Stimulated activated CD8-positive, alpha-beta memory T cell treated with anti-CD3 and anti-CD28 coated beads, Interleukin-4, amount 100 ng/mL, for 48 hours (primary cell): ENCODE results near the gene TENT5A.
"Not testable (repeated sequence)": the region's sequence is repeated elsewhere in the genome, so short reads cannot be mapped to it uniquely, and the experiment has no call there.

Experiments used
- DNase-seq: peaks from one replicate; pipeline ENCODE4 v3.0.0-alpha.2; 2020

TENT5A gene

GRCh38 chr6:81752084-81752920 is at the start of gene TENT5A:
Gene TENT5A (minus strand): TSS chr6:81752681. CDS start chr6:81752141, 540 bp downstream.
- peak; percentile 82 for DNase-seq

GRCh38 chr6:81801489-81801888 is 49.0 kb upstream of the TENT5A start:
- no peak for DNase-seq

GRCh38 chr6:81800666-81801065 is 48.2 kb upstream of the TENT5A start:
- DNase-seq = no peak

GRCh38 chr6:81799323-81799722 is 46.8 kb upstream of the TENT5A start:
- no peak for DNase-seq

- no peak for DNase-seq
Observed at GRCh38 chr6:81797591-81797990, 45.1 kb upstream of the TENT5A start.

- DNase-seq = no peak
Observed at GRCh38 chr6:81795890-81796289, 43.4 kb upstream of the TENT5A start.

- DNase-seq = no peak
Observed at GRCh38 chr6:81793821-81794475, 41.5 kb upstream of the TENT5A start.

- DNase-seq = no peak
Observed at GRCh38 chr6:81792826-81793225, 40.3 kb upstream of the TENT5A start.

- no peak for DNase-seq
Observed at GRCh38 chr6:81791756-81792155, 39.3 kb upstream of the TENT5A start.

GRCh38 chr6:81790034-81790433 is 37.6 kb upstream of the TENT5A start:
- no peak for DNase-seq

- DNase-seq = no peak
Observed at GRCh38 chr6:81789291-81789690, 36.8 kb upstream of the TENT5A start.

GRCh38 chr6:81788748-81789147 is 36.3 kb upstream of the TENT5A start:
- DNase-seq = no peak

- no peak for DNase-seq
Observed at GRCh38 chr6:81787313-81788068, 35.0 kb upstream of the TENT5A start.

GRCh38 chr6:81786150-81786549 is 33.7 kb upstream of the TENT5A start:
- no peak for DNase-seq

GRCh38 chr6:81785377-81785776 is 32.9 kb upstream of the TENT5A start:
- DNase-seq = no peak

GRCh38 chr6:81783893-81784292 is 31.4 kb upstream of the TENT5A start:
- DNase-seq = no peak

GRCh38 chr6:81781624-81782023 is 29.1 kb upstream of the TENT5A start:
- DNase-seq = no peak

GRCh38 chr6:81777586-81778268 is 25.2 kb upstream of the TENT5A start:
- no peak for DNase-seq

- DNase-seq = not testable (repeated sequence)
Observed at GRCh38 chr6:81776219-81776618, 23.7 kb upstream of the TENT5A start.

- DNase-seq = no peak
Observed at GRCh38 chr6:81774542-81774941, 22.1 kb upstream of the TENT5A start.

GRCh38 chr6:81773887-81774286 is 21.4 kb upstream of the TENT5A start:
- no peak for DNase-seq

- DNase-seq = no peak
Observed at GRCh38 chr6:81772741-81773140, 20.3 kb upstream of the TENT5A start.

GRCh38 chr6:81771097-81771496 is 18.6 kb upstream of the TENT5A start:
- DNase-seq = no peak
